Left hindlimb (tissue), 1 donor: ENCODE data around the gene CAMSAP3.

ENCODE experiments used
- DNase-seq: peaks from one replicate; pipeline ENCODE4 v3.0.0-alpha.2; 2018

Gene CAMSAP3

GRCh38 chr19:7657131-7657751, 61.6 kb downstream of the CAMSAP3 start:
- DNase-seq: no peak

- no peak for DNase-seq
Observed at GRCh38 chr19:7658219-7658686, 62.6 kb downstream of the CAMSAP3 start.

GRCh38 chr19:7661744-7662538, 66.3 kb downstream of the CAMSAP3 start:
- no peak for DNase-seq

- no peak for DNase-seq
Observed at GRCh38 chr19:7662657-7663056, 67.0 kb downstream of the CAMSAP3 start.

- DNase-seq: no peak
Observed at GRCh38 chr19:7663706-7664105, 68.0 kb downstream of the CAMSAP3 start.

- no peak for DNase-seq
Observed at GRCh38 chr19:7665076-7665475, 69.4 kb downstream of the CAMSAP3 start.
